Left ventricle myocardium inferior (tissue), 1 donor: ENCODE data around the gene GRAMD2B. TPM values are rescaled to one million over a fixed set of nuclear protein-coding genes. Genes with fewer than 3 reads are reported as not detected.
A peak's percentile ranks its signal among the peaks of the same experiment; 100 is the strongest.

Source experiments
- DNase-seq: peaks from one replicate; pipeline ENCODE4 v3.0.0-alpha.2; 2020
- H3K27ac ChIP-seq: fragments of 200-600 bp; replicated peaks from 2 replicates; pipeline ENCODE4 v1.8.0; 2021
- H3K27me3 ChIP-seq: fragments of 200-600 bp; 2 replicates; pipeline ENCODE4 v1.8.0; 2021; ENCODE audit warnings: low read depth
- H3K36me3 ChIP-seq: fragments of 200-600 bp; 2 replicates; pipeline ENCODE4 v1.8.0; 2021
- H3K4me1 ChIP-seq: fragments of 200-600 bp; 2 replicates; pipeline ENCODE4 v1.8.0; 2021
- H3K4me3 ChIP-seq: fragments of 200-600 bp; 2 replicates; pipeline ENCODE4 v1.8.0; 2021; ENCODE audit warnings: mild to moderate bottlenecking, moderate library complexity
- H3K9me3 ChIP-seq: fragments of 200-600 bp; replicated peaks from 2 replicates; pipeline ENCODE4 v1.8.0; 2021
- intact Hi-C: fragments of 100-400 bp; cut with micrococcal nuclease; formaldehyde crosslinking; loops from one replicate; pipeline ENCODE4 v1.11.0; 2022
- total RNA-seq: library from RNA; stranded (reverse); fragmentation: NEBNext Ultra II Directional; extraction: Animal tissue kit (Norgen Biotek cat#: 25700); gene quantifications from one replicate; pipeline ENCODE4 v1.2.1, GENCODE V29; 2021
- TF ChIP-seq, protein P1 (sequence below): fragments of 200-600 bp; IDR thresholded peaks from 2 replicates; pipeline ENCODE4 v1.8.0; 2021; ENCODE audit warnings: antibody characterized with exemption, mild to moderate bottlenecking, borderline replicate concordance
- donor health status: DM: no; HTN: yes; CAD: no; lungs with severe emphysema.

The GRAMD2B gene
- total RNA-seq, 1 donor from 2014 or later, result 24.6 TPM

DNA sequence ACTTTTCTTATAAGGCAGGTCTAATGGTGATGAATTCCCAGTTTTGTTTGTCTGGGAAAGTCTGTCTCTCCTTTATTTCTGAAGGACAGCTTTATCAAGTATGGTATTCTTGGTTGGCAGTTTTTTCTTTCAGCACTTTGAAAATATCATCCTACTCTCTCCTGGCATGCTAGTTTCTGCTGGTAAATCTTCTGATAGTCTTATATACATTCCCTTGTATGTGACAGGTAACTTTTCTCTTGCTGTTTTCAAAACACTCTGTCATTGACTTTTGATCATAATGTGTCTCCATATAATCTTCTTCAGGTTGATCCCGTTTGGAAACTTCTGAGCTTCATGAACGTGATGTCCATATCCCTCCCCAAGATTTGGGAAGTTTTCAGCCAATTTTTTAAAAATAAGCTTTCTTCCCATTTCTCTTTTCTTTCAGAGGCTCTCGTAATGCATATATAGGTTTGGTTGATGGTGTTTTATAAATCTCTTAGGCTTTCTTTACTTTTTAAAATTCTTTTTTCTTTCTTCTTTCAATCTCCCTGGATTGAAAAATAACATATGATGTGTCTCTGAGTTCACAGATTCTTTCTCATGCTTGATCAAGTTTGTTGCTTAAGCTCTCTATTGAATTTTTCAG lies 22.5 kb upstream of the GRAMD2B start:
- DNase-seq, result no peak
- TF ChIP-seq, protein P1, sequence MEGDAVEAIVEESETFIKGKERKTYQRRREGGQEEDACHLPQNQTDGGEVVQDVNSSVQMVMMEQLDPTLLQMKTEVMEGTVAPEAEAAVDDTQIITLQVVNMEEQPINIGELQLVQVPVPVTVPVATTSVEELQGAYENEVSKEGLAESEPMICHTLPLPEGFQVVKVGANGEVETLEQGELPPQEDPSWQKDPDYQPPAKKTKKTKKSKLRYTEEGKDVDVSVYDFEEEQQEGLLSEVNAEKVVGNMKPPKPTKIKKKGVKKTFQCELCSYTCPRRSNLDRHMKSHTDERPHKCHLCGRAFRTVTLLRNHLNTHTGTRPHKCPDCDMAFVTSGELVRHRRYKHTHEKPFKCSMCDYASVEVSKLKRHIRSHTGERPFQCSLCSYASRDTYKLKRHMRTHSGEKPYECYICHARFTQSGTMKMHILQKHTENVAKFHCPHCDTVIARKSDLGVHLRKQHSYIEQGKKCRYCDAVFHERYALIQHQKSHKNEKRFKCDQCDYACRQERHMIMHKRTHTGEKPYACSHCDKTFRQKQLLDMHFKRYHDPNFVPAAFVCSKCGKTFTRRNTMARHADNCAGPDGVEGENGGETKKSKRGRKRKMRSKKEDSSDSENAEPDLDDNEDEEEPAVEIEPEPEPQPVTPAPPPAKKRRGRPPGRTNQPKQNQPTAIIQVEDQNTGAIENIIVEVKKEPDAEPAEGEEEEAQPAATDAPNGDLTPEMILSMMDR, result no peak
- no peaks in the 10 kb centered on the region for H3K36me3 ChIP-seq
- H3K27me3 ChIP-seq, result no peaks in the 10 kb centered on the region
- no peak overlapping the region for H3K4me3 ChIP-seq
- intact Hi-C loops, result no loop called here
- peaks cover 10% of the 10 kb centered on the region for H3K4me1 ChIP-seq
- no peak overlapping the region for H3K27ac ChIP-seq
- peaks cover 37% of the 10 kb centered on the region for H3K9me3 ChIP-seq

DNA sequence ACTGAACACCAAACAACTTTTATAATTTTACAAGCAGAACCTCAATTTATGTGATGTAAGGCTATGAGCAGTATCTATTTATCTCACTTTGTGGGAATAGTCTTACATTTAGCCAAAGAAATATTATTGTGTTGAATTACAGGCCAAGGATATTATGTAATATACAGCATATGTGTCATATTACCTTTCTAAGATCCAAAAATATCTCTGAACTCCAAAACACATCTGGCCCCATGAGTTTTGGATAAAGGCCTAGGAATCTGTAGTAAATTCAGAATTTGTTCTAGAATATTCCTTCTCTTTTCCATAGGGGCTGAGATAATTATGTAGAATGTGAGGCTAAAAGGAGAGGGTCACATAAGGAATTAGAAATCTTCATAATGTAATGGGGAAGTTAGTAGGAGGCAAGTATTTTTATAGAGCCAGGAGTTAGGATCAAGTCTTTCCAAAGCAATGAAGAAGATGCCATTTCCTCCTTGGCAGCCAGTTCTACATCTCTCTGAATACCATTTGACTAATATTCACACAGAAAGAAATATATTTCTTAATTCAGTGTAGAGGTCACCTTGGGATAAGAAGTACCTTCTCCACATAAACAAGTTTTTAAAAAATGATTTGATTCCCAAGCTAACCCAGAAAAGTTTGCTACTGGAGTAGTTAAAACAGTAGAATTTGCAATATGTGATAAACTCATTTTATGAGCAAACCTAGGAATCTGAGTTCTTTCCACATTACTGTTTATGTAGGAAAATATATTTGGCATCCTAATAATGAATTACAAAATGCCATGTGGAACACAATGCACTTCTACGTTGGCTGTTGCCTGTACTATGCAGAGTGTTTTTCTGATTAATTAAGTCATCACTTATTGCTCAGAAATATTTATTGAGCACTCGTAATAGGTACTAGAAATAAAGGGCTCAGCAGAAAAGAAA lies 20.3 kb upstream of the GRAMD2B start:
- Histone ChIP-seq H3K36me3 (no peaks in the 10 kb centered on the region), H3K4me3 (no peak overlapping the region), H3K27me3 (no peaks in the 10 kb centered on the region), H3K4me1 (peaks cover 19% of the 10 kb centered on the region), H3K9me3 (peaks cover 37% of the 10 kb centered on the region), H3K27ac (no peak overlapping the region)
- TF ChIP-seq, protein P1, result no peak
- intact Hi-C loops, result no loop called here
- no peak for DNase-seq

GRCh38 chr5:126403876-126404275 lies 19.3 kb upstream of the GRAMD2B start:
- TF ChIP-seq, protein P1, result no peak
- Histone ChIP-seq H3K27me3 (no peaks in the 10 kb centered on the region), H3K36me3 (no peaks in the 10 kb centered on the region), H3K4me1 (peaks cover 19% of the 10 kb centered on the region), H3K4me3 (no peak overlapping the region), H3K9me3 (peaks cover 34% of the 10 kb centered on the region), H3K27ac (no peak overlapping the region)
- no peak for DNase-seq
- intact Hi-C loops, result no loop called here

DNA sequence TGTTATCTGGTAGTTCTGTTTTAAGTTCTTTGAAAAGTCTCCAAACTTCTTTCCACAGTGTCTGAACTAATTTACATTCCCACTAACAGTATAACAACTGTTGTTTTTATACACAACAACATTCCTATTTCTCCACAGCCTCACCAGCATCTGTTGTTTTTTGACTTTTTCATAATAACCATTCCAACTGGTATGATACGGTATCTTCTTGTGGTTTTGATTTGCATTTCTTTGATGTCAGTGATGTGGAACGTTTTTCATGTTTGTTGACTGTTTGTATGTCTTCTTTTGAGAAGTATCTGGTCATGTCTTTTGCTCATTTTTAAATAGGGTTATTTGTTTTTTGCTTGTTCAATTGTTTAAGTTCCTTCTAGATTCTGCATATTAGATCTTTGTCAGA lies 12.6 kb upstream of the GRAMD2B start:
- H3K27ac ChIP-seq, result no peak overlapping the region
- peaks cover 31% of the 10 kb centered on the region for H3K4me1 ChIP-seq
- intact Hi-C loops, result no loop called here
- no peaks in the 10 kb centered on the region for H3K27me3 ChIP-seq
- TF ChIP-seq, protein P1, result no peak
- no peak overlapping the region for H3K4me3 ChIP-seq
- no peaks in the 10 kb centered on the region for H3K36me3 ChIP-seq
- no peak for DNase-seq
- peaks cover 13% of the 10 kb centered on the region for H3K9me3 ChIP-seq

DNA sequence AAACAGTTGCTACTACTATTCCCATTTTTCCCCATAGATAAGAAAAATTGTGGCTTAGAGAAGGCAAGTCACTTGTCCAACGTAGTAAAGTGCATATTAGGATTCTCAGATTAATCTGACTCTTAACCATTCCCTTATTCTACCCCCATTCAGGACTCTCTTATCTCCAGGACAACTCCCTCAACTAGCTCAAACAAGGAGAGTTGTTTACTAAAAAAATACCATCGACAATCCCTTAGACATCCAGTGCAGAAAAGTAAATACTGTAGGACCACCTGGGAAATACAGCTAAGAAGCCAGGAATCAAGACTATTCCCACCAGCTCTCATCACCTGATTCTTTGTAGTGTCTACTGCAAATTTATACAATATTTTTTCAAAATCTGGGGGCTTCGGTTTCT lies 9.4 kb upstream of the GRAMD2B start:
- Histone ChIP-seq H3K9me3 (peaks cover 13% of the 10 kb centered on the region), H3K4me3 (no peak overlapping the region), H3K4me1 (peaks cover 40% of the 10 kb centered on the region), H3K27me3 (no peaks in the 10 kb centered on the region), H3K36me3 (no peaks in the 10 kb centered on the region), H3K27ac (peak overlapping the region; percentile 88)
- DNase-seq, result no peak
- TF ChIP-seq, protein P1, result no peak
- intact Hi-C loops, result no loop called here
